Keratinocyte (primary cell): ENCODE results near the gene RNF123. TPM values are rescaled to one million over a fixed set of nuclear protein-coding genes. Genes with fewer than 3 reads are reported as not detected.

ENCODE experiments used
- DNase-seq: peaks from one replicate; pipeline ENCODE4 v3.0.0-alpha.2; 2011; ENCODE audit warnings: low read depth, missing footprints, low spot score
- FAIRE-seq: peaks from 2 replicates; lab custom pipeline; 2011; peaks lifted over from hg19 to GRCh38; lab: Jason Lieb, UNC
- H2AFZ ChIP-seq: 2 replicates; pipeline ENCODE4 v1.6.0; 2012; ENCODE audit warnings: low read length, control low read depth, inconsistent platforms; ENCODE audit not compliant: control insufficient read depth
- H3K27ac ChIP-seq: 2 replicates; pipeline ENCODE4 v1.5.1; 2011; ENCODE audit warnings: low read length; ENCODE audit not compliant: control insufficient read depth, insufficient read depth
- H3K27me3 ChIP-seq: 3 replicates; pipeline ENCODE4 v1.6.0; 2011; ENCODE audit warnings: low read length; ENCODE audit not compliant: control insufficient read depth, insufficient read depth; ENCODE audit errors: extremely low read depth
- H3K36me3 ChIP-seq, 2 experiments: 2 replicates in 1 of 2; 3 replicates in 1 of 2; pipeline ENCODE4 v1.5.1; 2011; ENCODE audit warnings: low read length in 2 of 2, mild to moderate bottlenecking in 1 of 2; ENCODE audit not compliant: control insufficient read depth in 2 of 2, insufficient read depth in 2 of 2; ENCODE audit errors: extremely low read depth in 1 of 2
- H3K4me1 ChIP-seq: 3 replicates; pipeline ENCODE4 v1.5.1; 2011; ENCODE audit warnings: low read length; ENCODE audit not compliant: control insufficient read depth, insufficient read depth; ENCODE audit errors: extremely low read depth
- H3K4me2 ChIP-seq: 3 replicates; pipeline ENCODE4 v1.6.0; 2011; ENCODE audit warnings: low read depth, low read length; ENCODE audit not compliant: control insufficient read depth, insufficient read depth; ENCODE audit errors: extremely low read depth
- H3K4me3 ChIP-seq, 3 experiments: fragments of 200-600 bp in 1 of 3; sonication (generic) in 1 of 3; 2 replicates in 2 of 3; 3 replicates in 1 of 3; pipeline ENCODE4 v1.5.1; 2011 to 2016; ENCODE audit warnings: low read length in 3 of 3, mild to moderate bottlenecking in 3 of 3, control low read depth in 2 of 3, inconsistent platforms in 1 of 3, low read depth in 1 of 3, mixed read lengths in 1 of 3, mixed run types in 1 of 3, moderate library complexity in 1 of 3; ENCODE audit not compliant: control insufficient read depth in 2 of 3, insufficient read depth in 2 of 3; ENCODE audit errors: extremely low read depth in 1 of 3
- H3K79me2 ChIP-seq: 2 replicates; pipeline ENCODE4 v1.6.0; 2012; ENCODE audit warnings: low read length; ENCODE audit not compliant: control insufficient read depth, insufficient read depth
- H3K9ac ChIP-seq: 3 replicates; pipeline ENCODE4 v1.6.0; 2011; ENCODE audit warnings: low read length; ENCODE audit not compliant: control insufficient read depth, insufficient read depth; ENCODE audit errors: extremely low read depth
- H3K9me1 ChIP-seq: 3 replicates; pipeline ENCODE4 v1.6.0; 2011; ENCODE audit warnings: low read length; ENCODE audit not compliant: control insufficient read depth, insufficient read depth; ENCODE audit errors: extremely low read depth
- H3K9me3 ChIP-seq: 2 replicates; pipeline ENCODE4 v1.5.1; 2012; ENCODE audit warnings: low read depth, low read length; ENCODE audit not compliant: control insufficient read depth
- H4K20me1 ChIP-seq: 3 replicates; pipeline ENCODE4 v1.6.0; 2011; ENCODE audit warnings: low read length; ENCODE audit not compliant: control insufficient read depth, insufficient read depth; ENCODE audit errors: extremely low read depth
- CTCF ChIP-seq, 3 experiments: IDR thresholded peaks in 1 of 3; conservative IDR thresholded peaks in 1 of 3; optimal IDR thresholded peaks in 1 of 3; 2 replicates in 2 of 3; 3 replicates in 1 of 3; pipeline versions ENCODE3 to v1.5.1; 2011; ENCODE audit warnings: low read length in 3 of 3, mild to moderate bottlenecking in 3 of 3, moderate library complexity in 2 of 3, control low read depth in 1 of 3, inconsistent platforms in 1 of 3; ENCODE audit not compliant: insufficient read depth in 2 of 3; ENCODE audit errors: extremely low read depth in 1 of 3
- EZH2 ChIP-seq: IDR thresholded peaks from one replicate; pipeline ENCODE4 v1.6.1; 2012; ENCODE audit warnings: inconsistent platforms, mild to moderate bottlenecking, low read length, moderate library complexity
- dilution Hi-C: fragments of 300-500 bp; cut with MboI; formaldehyde crosslinking; loops from one replicate; pipeline ENCODE4 v1.7.0; 2020; ENCODE audit warnings: low sequenced_read_pairs; ENCODE audit not compliant: extremely low pct_ligation_motif_present
- polyA plus RNA-seq, 5 experiments: library from polyadenylated mRNA; depleted of rRNA in 3 of 5; stranded (reverse) in 3 of 5; stranded (forward) in 1 of 5; unstranded in 1 of 5; fragments of >200 nt; gene quantifications; 1 replicate in 1 of 5; 2 replicates in 3 of 5; 3 replicates in 1 of 5; pipeline versions ENCODE4 v1.2.1 to v1.2.3, GENCODE V29; 2011 to 2012; ENCODE audit warnings: missing spikeins in 2 of 5, low read depth in 1 of 5, low replicate concordance in 1 of 5

RNF123 gene
- polyA plus RNA-seq, 1 donor (not counting 4 experiments of a cell fraction or from before 2014, with no cell fraction given) = 18.1 TPM

- dilution Hi-C loops = no loop called here
- Histone ChIP-seq H3K9me1 (no peaks in the 10 kb centered on the region), H3K4me3 (no peak overlapping the region), H3K4me1 (no peaks in the 10 kb centered on the region), H3K9me3 (no peaks in the 10 kb centered on the region), H3K36me3 (peaks cover 33 to 34% of the 10 kb centered on the region in 2 experiments), H2AFZ (no peak overlapping the region), H3K27me3 (no peaks in the 10 kb centered on the region), H3K9ac (no peak overlapping the region), H3K79me2 (no peaks in the 10 kb centered on the region), H4K20me1 (no peaks in the 10 kb centered on the region), H3K27ac (no peak overlapping the region), H3K4me2 (no peak overlapping the region)
- FAIRE-seq = no peak
- no peak for DNase-seq
- TF ChIP-seq EZH2 (no peak), CTCF (optimal IDR thresholded peaks at IDR 0.05 in 1 of 3, IDR thresholded peaks at IDR 0.05 in 1 of 3, conservative IDR thresholded peaks at IDR 0.05 in 1 of 3; ENCODE audit: extremely low read depth in 1 of 3, insufficient read depth in 2 of 3, low read length in 3 of 3) (no peak)
Measured at GRCh38 chr3:49700014-49700413, 10.7 kb downstream of the RNF123 start.

GRCh38 chr3:49700453-49701128, 11.2 kb downstream of the RNF123 start:
- H3K27me3 ChIP-seq = no peaks in the 10 kb centered on the region
- no peak for FAIRE-seq
- TF ChIP-seq EZH2 (no peak), CTCF (optimal IDR thresholded peaks at IDR 0.05 in 1 of 3, IDR thresholded peaks at IDR 0.05 in 1 of 3, conservative IDR thresholded peaks at IDR 0.05 in 1 of 3; ENCODE audit: extremely low read depth in 1 of 3, insufficient read depth in 2 of 3, low read length in 3 of 3) (peak in 1 of 3 experiments; percentile 11)

More at GRCh38 chr3:49700453-49701128, 11.2 kb downstream of the RNF123 start:
- H3K9me3 ChIP-seq = no peaks in the 10 kb centered on the region
- H3K4me3 ChIP-seq = no peak overlapping the region
- no peak overlapping the region for H3K27ac ChIP-seq
- H3K36me3 ChIP-seq = peaks cover 37 to 38% of the 10 kb centered on the region in 2 experiments
- no peaks in the 10 kb centered on the region for H3K4me1 ChIP-seq
- H2AFZ ChIP-seq = no peak overlapping the region
- H3K79me2 ChIP-seq = no peaks in the 10 kb centered on the region
- H3K4me2 ChIP-seq = no peak overlapping the region
- no peaks in the 10 kb centered on the region for H3K9me1 ChIP-seq
- dilution Hi-C loops = no loop called here
- H3K9ac ChIP-seq = no peak overlapping the region
- no peak for DNase-seq
- no peaks in the 10 kb centered on the region for H4K20me1 ChIP-seq
